GM12878 (cell line): Measurements from ENCODE around the gene MED6. TPM values are rescaled to one million over a fixed set of nuclear protein-coding genes. Genes with fewer than 3 reads are reported as not detected.

Experiments
- ATF7 ChIP-seq: fragments of 450-650 bp; IDR thresholded peaks from 2 replicates; pipeline ENCODE4 v1.6.1; 2016; ENCODE audit warnings: low read depth, mild to moderate bottlenecking
- BCL3 ChIP-seq: IDR thresholded peaks from 2 replicates; pipeline ENCODE4 v1.6.1; 2011; ENCODE audit warnings: borderline replicate concordance, low read depth, mild to moderate bottlenecking, moderate library complexity, low read length; ENCODE audit not compliant: insufficient read depth, poor library complexity, severe bottlenecking
- HDGF ChIP-seq: fragments of 450-650 bp; IDR thresholded peaks from 2 replicates; pipeline ENCODE4 v1.6.1; 2016; ENCODE audit warnings: antibody characterized with exemption
- MAX ChIP-seq: IDR thresholded peaks from 2 replicates; pipeline ENCODE4 v1.6.1; 2012; ENCODE audit warnings: low read depth, low read length, improper control_type of control experiment
- POLR2AphosphoS2 ChIP-seq: IDR thresholded peaks from 2 replicates; pipeline ENCODE4 v1.6.1; 2011; ENCODE audit warnings: low read depth, mild to moderate bottlenecking, low read length, improper control_type of control experiment, moderate library complexity
- SMAD5 ChIP-seq: IDR thresholded peaks from 2 replicates; pipeline ENCODE4 v1.6.1; 2016; ENCODE audit warnings: antibody characterized with exemption, low read depth
- SMC3 ChIP-seq: IDR thresholded peaks from 2 replicates; pipeline ENCODE4 v1.6.1; 2011; ENCODE audit warnings: low read length, improper control_type of control experiment, borderline replicate concordance
- TCF3 ChIP-seq: IDR thresholded peaks from 2 replicates; pipeline ENCODE4 v1.6.1; 2012; ENCODE audit warnings: low read depth, mild to moderate bottlenecking, low read length, borderline replicate concordance; ENCODE audit not compliant: insufficient read depth
- ZNF24 ChIP-seq: fragments of 450-650 bp; IDR thresholded peaks from 2 replicates; pipeline ENCODE4 v1.6.1; 2017; ENCODE audit warnings: antibody characterized with exemption, mild to moderate bottlenecking
- ZNF274 ChIP-seq: IDR thresholded peaks from one replicate; pipeline ENCODE4 v1.8.0; 2011; ENCODE audit not compliant: insufficient read length, insufficient read depth
- ZNF687 ChIP-seq: fragments of 450-650 bp; IDR thresholded peaks from 2 replicates; pipeline ENCODE4 v1.6.1; 2017; ENCODE audit warnings: mild to moderate bottlenecking, moderate library complexity
- polyA plus RNA-seq, 11 experiments: library from polyadenylated mRNA; depleted of rRNA in 4 of 11; unstranded in 6 of 11; stranded (reverse) in 5 of 11; fragments of >200 nt; fragmentation: Nextera tagmentation in 4 of 11; fragmentation: Illumina TruSeq in 1 of 11; extraction: Ambion mirVana in 4 of 11; extraction: Trizol in 1 of 11; gene quantifications; 1 replicate in 1 of 11; 2 replicates in 10 of 11; pipeline versions ENCODE4 v1.2.1 to v1.2.3, GENCODE V29; 2011 to 2016; ENCODE audit warnings: inconsistent platforms in 2 of 11, missing spikeins in 2 of 11, low read depth in 1 of 11
- total RNA-seq, 4 experiments: library from RNA; depleted of rRNA in 3 of 4; stranded (reverse); fragments of >200 nt in 3 of 4; fragmentation: Illumina TruSeq in 1 of 4; extraction: Trizol in 1 of 4; gene quantifications; 2 replicates each; pipeline versions ENCODE4 v1.2.1 to v1.2.3, GENCODE V29; 2013 to 2021

The MED6 gene
- total and polyA plus RNA-seq, 10 of the 15 experiments (the other 5 are each of a cell fraction or from before 2014, with no cell fraction given), result 29.2 to 74.9 (median 46.2) TPM

- no peak for TF ChIP-seq BCL3
- TF ChIP-seq POLR2AphosphoS2, result peak; percentile 71
- no peak for TF ChIP-seq HDGF
- no peak for TF ChIP-seq ZNF274
- no peak for TF ChIP-seq MAX
- 0 out of 2 replicates have a peak, but pooled peaks have one; percentile 22 for TF ChIP-seq TCF3
- no peak for TF ChIP-seq SMC3
- no peak for TF ChIP-seq SMAD5
- TF ChIP-seq ATF7, result peak; percentile 60
- no peak for TF ChIP-seq ZNF687
- TF ChIP-seq ZNF24, result no peak
- TF ChIP-seq, all 136 proteins: peak for 38
These were observed at the start of gene MED6 (continued) for GRCh38 chr14:70600382-70601157.
